SK-N-SH treated with all-trans-retinoic acid at 6 μM for 48 hours (cell line): ENCODE data around the gene FAF2.
A peak's percentile ranks its signal among the peaks of the same experiment; 100 is the strongest.

ENCODE experiments used
- ATAC-seq: fragments of 200-7000 bp; cut with Tn5 transposase; 3 replicates; pipeline ENCODE4 v1.9.1; 2020; ENCODE audit warnings: mild to moderate bottlenecking, moderate library complexity
- ARNTL ChIP-seq: fragments of 450-650 bp; formaldehyde crosslinking; IDR thresholded peaks from 2 replicates; pipeline ENCODE4 v1.5.0; 2020; ENCODE audit warnings: low read depth, mild to moderate bottlenecking, moderate library complexity, borderline replicate concordance
- BACH2 ChIP-seq: fragments of 250-450 bp; sonication (Bioruptor Pico); IDR thresholded peaks from 2 replicates; pipeline ENCODE4 v1.9.0; 2021; ENCODE audit warnings: mild to moderate bottlenecking, borderline replicate concordance
- CSDC2 ChIP-seq: fragments of 250-450 bp; sonication (Bioruptor Pico); IDR thresholded peaks from 2 replicates; pipeline ENCODE4 v1.5.0; 2020; ENCODE audit warnings: mild to moderate bottlenecking, moderate library complexity
- ESRRG ChIP-seq: fragments of 250-450 bp; sonication (Bioruptor Pico); IDR thresholded peaks from 2 replicates; pipeline ENCODE4 v1.6.1; 2021; ENCODE audit warnings: mild to moderate bottlenecking
- GLIS3 ChIP-seq: fragments of 250-450 bp; sonication (Bioruptor Pico); IDR thresholded peaks from 2 replicates; pipeline ENCODE4 v1.5.0; 2020; ENCODE audit warnings: mild to moderate bottlenecking, moderate library complexity
- ISL1 ChIP-seq: fragments of 250-450 bp; sonication (Bioruptor Pico); IDR thresholded peaks from 2 replicates; pipeline ENCODE4 v2.1.2; 2022; ENCODE audit warnings: mild to moderate bottlenecking, moderate library complexity
- PPARA ChIP-seq: fragments of 250-450 bp; sonication (Bioruptor Pico); IDR thresholded peaks from 2 replicates; pipeline ENCODE4 v1.5.0; 2020; ENCODE audit warnings: mild to moderate bottlenecking, borderline replicate concordance
- SNAI2 ChIP-seq: fragments of 250-450 bp; sonication (Bioruptor Pico); IDR thresholded peaks from 2 replicates; pipeline ENCODE4 v1.5.0; 2020; ENCODE audit warnings: mild to moderate bottlenecking, moderate library complexity
- TCF4 ChIP-seq: fragments of 250-450 bp; sonication (Bioruptor Pico); IDR thresholded peaks from 2 replicates; pipeline ENCODE4 v1.8.0; 2021; ENCODE audit warnings: mild to moderate bottlenecking, moderate library complexity, borderline replicate concordance
- TOX ChIP-seq: fragments of 250-450 bp; sonication (Bioruptor Pico); IDR thresholded peaks from 2 replicates; pipeline ENCODE4 v1.8.0; 2021; ENCODE audit warnings: mild to moderate bottlenecking, moderate library complexity, borderline replicate concordance
- ZC3H10 ChIP-seq: fragments of 250-450 bp; sonication (Bioruptor Pico); IDR thresholded peaks from 2 replicates; pipeline ENCODE4 v1.5.1; 2021; ENCODE audit warnings: mild to moderate bottlenecking, moderate library complexity
- ZFP3 ChIP-seq: fragments of 250-450 bp; sonication (Bioruptor Pico); IDR thresholded peaks from 2 replicates; pipeline ENCODE4 v1.5.0; 2020; ENCODE audit warnings: mild to moderate bottlenecking, moderate library complexity
- ZFP30 ChIP-seq: fragments of 450-650 bp; formaldehyde crosslinking; IDR thresholded peaks from 2 replicates; pipeline ENCODE4 v1.5.0; 2022; ENCODE audit warnings: mild to moderate bottlenecking, moderate library complexity
- ZNF70 ChIP-seq: fragments of 450-650 bp; formaldehyde crosslinking; IDR thresholded peaks from 2 replicates; pipeline ENCODE4 v1.5.0; 2020; ENCODE audit warnings: mild to moderate bottlenecking, moderate library complexity
- ZNF8 ChIP-seq: fragments of 450-650 bp; formaldehyde crosslinking; IDR thresholded peaks from 2 replicates; pipeline ENCODE4 v1.5.0; 2020; ENCODE audit warnings: mild to moderate bottlenecking, moderate library complexity
- TF ChIP-seq, protein P1 (sequence below): fragments of 250-450 bp; sonication (Bioruptor Pico); IDR thresholded peaks from 2 replicates; pipeline ENCODE4 v1.5.0; 2020; ENCODE audit warnings: mild to moderate bottlenecking, moderate library complexity
- TF ChIP-seq, protein P2 (sequence below): fragments of 250-450 bp; sonication (Bioruptor Pico); IDR thresholded peaks from 2 replicates; pipeline ENCODE4 v1.5.1; 2020; ENCODE audit warnings: low read depth, mild to moderate bottlenecking, moderate library complexity
- TF ChIP-seq, protein P3 (sequence below): fragments of 250-450 bp; sonication (Bioruptor Pico); IDR thresholded peaks from 2 replicates; pipeline ENCODE4 v1.8.0; 2021; ENCODE audit warnings: low read depth, mild to moderate bottlenecking, moderate library complexity, borderline replicate concordance

Gene FAF2

DNA sequence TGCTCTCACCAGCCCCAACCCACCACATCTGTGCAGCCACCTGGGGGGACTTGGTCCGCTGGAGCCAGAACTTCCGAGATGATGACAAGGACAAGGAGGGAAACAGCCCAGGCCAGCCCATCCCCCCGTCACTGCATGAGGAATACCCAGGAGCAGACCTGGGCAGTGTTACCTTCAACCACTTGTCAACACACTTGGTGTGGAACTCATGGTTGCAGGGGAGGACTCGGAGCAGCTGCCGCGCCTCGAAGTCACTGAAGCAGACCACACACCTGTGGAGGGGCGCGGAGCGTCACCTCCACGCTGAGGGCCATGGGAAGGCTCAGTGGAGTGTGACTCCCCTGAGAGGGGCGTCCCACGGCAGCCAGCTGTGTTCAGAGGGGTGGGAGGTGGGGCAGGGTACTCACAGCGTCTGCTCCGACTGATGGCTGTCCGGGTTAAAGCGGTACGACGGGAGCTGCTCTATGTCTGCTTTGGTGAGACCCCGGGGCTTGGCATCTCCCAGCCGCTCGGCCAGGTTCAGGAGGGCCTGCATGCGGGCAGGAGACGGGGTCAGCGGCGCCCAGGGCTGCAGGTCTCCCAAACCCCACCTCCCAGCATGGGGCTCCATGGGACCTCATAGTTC, 81.0 kb downstream of the FAF2 start (continued):
- TF ChIP-seq, protein P1, sequence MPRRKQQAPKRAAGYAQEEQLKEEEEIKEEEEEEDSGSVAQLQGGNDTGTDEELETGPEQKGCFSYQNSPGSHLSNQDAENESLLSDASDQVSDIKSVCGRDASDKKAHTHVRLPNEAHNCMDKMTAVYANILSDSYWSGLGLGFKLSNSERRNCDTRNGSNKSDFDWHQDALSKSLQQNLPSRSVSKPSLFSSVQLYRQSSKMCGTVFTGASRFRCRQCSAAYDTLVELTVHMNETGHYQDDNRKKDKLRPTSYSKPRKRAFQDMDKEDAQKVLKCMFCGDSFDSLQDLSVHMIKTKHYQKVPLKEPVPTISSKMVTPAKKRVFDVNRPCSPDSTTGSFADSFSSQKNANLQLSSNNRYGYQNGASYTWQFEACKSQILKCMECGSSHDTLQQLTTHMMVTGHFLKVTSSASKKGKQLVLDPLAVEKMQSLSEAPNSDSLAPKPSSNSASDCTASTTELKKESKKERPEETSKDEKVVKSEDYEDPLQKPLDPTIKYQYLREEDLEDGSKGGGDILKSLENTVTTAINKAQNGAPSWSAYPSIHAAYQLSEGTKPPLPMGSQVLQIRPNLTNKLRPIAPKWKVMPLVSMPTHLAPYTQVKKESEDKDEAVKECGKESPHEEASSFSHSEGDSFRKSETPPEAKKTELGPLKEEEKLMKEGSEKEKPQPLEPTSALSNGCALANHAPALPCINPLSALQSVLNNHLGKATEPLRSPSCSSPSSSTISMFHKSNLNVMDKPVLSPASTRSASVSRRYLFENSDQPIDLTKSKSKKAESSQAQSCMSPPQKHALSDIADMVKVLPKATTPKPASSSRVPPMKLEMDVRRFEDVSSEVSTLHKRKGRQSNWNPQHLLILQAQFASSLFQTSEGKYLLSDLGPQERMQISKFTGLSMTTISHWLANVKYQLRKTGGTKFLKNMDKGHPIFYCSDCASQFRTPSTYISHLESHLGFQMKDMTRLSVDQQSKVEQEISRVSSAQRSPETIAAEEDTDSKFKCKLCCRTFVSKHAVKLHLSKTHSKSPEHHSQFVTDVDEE (CRISPR knock-in tag) = no peak
- no peak for TF ChIP-seq TOX (CRISPR knock-in tag)
- no peak for TF ChIP-seq BACH2 (CRISPR knock-in tag)
- TF ChIP-seq ESRRG = no peak
- TF ChIP-seq, all 23 proteins: peak for 0

DNA sequence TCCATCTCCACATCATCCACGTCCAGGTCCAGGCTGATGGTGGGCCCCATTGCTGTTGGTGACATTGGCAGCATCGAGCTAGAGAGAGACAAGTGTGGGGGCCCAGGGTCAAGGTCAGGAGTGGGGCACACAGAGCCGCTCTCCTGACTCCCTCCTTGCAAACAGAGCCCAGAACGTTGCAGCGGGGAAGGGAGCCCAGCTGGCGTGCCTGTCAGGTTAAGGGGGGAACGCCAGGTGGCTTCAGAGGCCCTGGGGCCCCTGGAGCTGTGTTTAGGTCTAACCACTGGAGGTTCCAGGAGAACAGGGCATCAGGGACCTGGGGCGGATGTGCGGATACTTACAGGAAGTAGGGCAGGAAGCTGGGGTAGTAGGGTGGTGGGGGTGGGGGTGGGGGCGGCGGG, 81.6 kb downstream of the FAF2 start:
- no peak for ATAC-seq
- TF ChIP-seq PPARA (CRISPR knock-in tag) (no peak), ZNF8 (CRISPR knock-in tag) (no peak), ZC3H10 (CRISPR knock-in tag) (no peak), ARNTL (no peak), BACH2 (CRISPR knock-in tag) (no peak), ZNF70 (CRISPR knock-in tag) (no peak), CSDC2 (no peak), TOX (CRISPR knock-in tag) (no peak), ZFP3 (CRISPR knock-in tag) (no peak), ZFP30 (CRISPR knock-in tag) (no peak), ISL1 (CRISPR knock-in tag) (no peak), SNAI2 (no peak)
- TF ChIP-seq, protein P2, sequence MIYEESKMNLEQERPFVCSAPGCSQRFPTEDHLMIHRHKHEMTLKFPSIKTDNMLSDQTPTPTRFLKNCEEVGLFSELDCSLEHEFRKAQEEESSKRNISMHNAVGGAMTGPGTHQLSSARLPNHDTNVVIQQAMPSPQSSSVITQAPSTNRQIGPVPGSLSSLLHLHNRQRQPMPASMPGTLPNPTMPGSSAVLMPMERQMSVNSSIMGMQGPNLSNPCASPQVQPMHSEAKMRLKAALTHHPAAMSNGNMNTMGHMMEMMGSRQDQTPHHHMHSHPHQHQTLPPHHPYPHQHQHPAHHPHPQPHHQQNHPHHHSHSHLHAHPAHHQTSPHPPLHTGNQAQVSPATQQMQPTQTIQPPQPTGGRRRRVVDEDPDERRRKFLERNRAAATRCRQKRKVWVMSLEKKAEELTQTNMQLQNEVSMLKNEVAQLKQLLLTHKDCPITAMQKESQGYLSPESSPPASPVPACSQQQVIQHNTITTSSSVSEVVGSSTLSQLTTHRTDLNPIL (CRISPR knock-in tag) = no peak

DNA sequence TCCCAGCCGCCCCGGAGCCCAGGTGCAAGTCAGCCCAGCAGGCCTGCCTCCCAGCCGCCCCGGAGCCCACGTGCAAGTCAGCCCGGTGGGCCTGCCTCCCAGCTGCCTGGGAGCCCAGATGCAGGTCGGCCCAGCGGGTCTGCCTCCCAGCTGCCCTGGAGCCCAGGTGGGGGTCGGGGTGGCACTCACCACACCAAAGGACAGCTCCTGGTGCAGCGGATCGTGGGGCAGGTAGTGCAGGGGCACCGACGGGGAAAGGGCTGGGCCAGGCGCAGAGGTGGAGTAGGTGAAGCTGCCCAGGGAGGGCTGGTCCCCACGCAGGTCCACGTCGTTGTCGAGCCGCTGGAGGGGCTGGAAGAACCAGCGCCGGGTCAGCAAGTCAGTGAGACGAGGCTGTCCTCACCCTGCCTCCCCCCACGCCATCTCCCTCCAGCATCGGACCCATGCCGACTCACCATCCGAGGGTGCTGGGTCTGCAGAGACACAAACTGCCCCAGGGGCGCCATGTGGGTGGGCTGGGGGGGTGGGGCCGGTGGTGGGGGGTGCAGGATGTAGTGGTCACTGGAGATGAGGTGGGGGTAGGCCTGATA, 82.3 kb downstream of the FAF2 start:
- no peak for ATAC-seq
- TF ChIP-seq CSDC2 (no peak), TCF4 (CRISPR knock-in tag) (no peak), GLIS3 (no peak), ZFP30 (CRISPR knock-in tag) (no peak), SNAI2 (no peak), ZNF8 (CRISPR knock-in tag) (no peak)
- TF ChIP-seq, protein P2 (CRISPR knock-in tag) = no peak

DNA sequence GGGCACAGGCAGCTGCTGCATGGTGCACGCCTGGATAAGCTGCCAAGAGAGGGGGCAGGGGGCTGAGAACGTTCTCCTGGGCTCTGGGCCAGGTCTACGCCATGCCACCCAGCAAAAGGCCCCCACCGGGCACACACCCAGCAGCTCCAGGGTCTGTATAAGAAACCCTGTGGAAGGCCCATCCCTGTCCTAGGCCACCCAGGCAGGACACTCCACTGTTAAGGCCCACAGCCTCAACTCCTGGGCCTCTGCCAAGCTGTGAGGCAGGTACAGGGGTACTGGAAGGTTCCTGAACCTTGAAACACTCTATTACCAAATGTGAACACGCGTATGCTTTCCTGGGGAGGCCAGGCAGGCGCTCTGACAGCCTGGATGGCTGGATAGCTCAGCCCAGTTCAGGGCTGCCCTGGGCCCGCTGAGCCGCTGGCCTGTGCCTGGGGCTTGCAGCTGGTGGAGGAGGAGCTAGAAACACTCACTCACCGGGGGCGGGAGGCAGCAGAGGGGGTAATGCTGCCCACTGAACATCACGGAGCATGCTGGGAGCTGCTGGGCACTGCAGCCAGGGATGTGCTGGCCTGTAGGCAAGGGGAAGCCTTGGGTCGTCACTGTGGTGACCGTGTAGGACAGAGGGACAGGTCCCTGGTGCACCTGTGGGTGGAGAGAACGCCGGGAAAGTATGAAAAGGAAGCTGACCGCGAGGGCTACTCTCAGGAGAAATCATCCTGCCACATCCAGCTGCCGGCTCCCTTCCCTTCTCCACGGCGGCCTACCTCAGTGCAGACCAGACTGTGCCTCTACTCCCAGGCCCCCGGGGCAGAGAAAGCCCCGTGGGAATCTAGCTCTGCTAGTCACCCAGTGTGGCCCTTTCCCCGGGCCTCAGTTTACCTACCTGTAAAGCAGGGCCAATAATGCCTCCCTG, 83.1 kb downstream of the FAF2 start:
- peak; percentile 46 for ATAC-seq
- TF ChIP-seq, protein P3, sequence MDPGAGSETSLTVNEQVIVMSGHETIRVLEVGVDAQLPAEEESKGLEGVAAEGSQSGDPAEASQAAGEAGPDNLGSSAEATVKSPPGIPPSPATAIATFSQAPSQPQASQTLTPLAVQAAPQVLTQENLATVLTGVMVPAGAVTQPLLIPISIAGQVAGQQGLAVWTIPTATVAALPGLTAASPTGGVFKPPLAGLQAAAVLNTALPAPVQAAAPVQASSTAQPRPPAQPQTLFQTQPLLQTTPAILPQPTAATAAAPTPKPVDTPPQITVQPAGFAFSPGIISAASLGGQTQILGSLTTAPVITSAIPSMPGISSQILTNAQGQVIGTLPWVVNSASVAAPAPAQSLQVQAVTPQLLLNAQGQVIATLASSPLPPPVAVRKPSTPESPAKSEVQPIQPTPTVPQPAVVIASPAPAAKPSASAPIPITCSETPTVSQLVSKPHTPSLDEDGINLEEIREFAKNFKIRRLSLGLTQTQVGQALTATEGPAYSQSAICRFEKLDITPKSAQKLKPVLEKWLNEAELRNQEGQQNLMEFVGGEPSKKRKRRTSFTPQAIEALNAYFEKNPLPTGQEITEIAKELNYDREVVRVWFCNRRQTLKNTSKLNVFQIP = no peak
